HCT116 (cell line): ENCODE measurements around the gene NPTX1. TPM values are rescaled to one million over a fixed set of nuclear protein-coding genes. Genes with fewer than 3 reads are reported as not detected.

Source experiments
- ATAC-seq: fragments of 200-7000 bp; cut with Tn5 transposase; 2 replicates; pipeline ENCODE4 v1.9.1; 2020; ENCODE audit warnings: mild to moderate bottlenecking, moderate library complexity
- BruUV-seq: library from RNA; stranded (reverse); fragments of 400-500 nt; replicated peaks from 2 replicates; lab custom pipeline; 2021; lab: Mats Ljungman, UMichigan
- CTCF ChIA-PET: fragments of 300-600 bp; sonication (Branson Sonifier 250); formaldehyde crosslinking; loops from one replicate; lab custom pipeline; 2021; ENCODE audit warnings: antibody characterized with exemption; lab: Charles Lee
- POLR2A ChIA-PET: fragments of 300-600, 350-600 bp; sonication (Branson Sonifier 250); formaldehyde crosslinking; loops from one replicate; lab custom pipeline; 2021; ENCODE audit warnings: antibody characterized with exemption; lab: Charles Lee
- RAD21 ChIA-PET, 2 experiments: fragments of 300-600 bp; sonication (Branson Sonifier 250); formaldehyde crosslinking; loops; one replicate each; lab custom pipeline; 2023; ENCODE audit warnings: low total read pairs in 2 of 2; ENCODE audit not compliant: uncharacterized antibody in 2 of 2, unreplicated experiment in 2 of 2, low non-redundant PET in 1 of 2; lab: Charles Lee
- DNase-seq: peaks from one replicate; pipeline ENCODE4 v3.0.0-alpha.2; 2010; ENCODE audit warnings: low read depth, low spot score
- H2AFZ ChIP-seq: fragments of 200-600 bp; shearing (Covaris generic), sonication (generic); 2 replicates; pipeline ENCODE4 v1.6.1; 2017; ENCODE audit warnings: low read depth, mixed run types, mixed read lengths, antibody characterized with exemption, low read length; ENCODE audit not compliant: poor library complexity, severe bottlenecking
- H3K27ac ChIP-seq: 2 replicates; pipeline ENCODE4 v1.5.1; 2012; ENCODE audit warnings: low read depth, low read length
- H3K27me3 ChIP-seq: fragments of 200-600 bp; sonication (generic); 2 replicates; pipeline ENCODE4 v1.6.1; 2016; ENCODE audit warnings: mixed run types, low read length, mixed read lengths; ENCODE audit not compliant: insufficient read depth
- H3K36me3 ChIP-seq, 2 experiments: fragments of 200-500 bp in 1 of 2; fragments of 200-600 bp in 1 of 2; sonication (Bioruptor generic) in 1 of 2; sonication (generic) in 1 of 2; 2 replicates each; pipeline versions ENCODE4 v1.5.1 to v1.6.1; 2014 to 2016; ENCODE audit warnings: low read length in 2 of 2, inconsistent platforms in 1 of 2, mixed read lengths in 1 of 2, mixed run types in 1 of 2; ENCODE audit not compliant: insufficient read depth in 2 of 2, control insufficient read depth in 1 of 2
- H3K4me1 ChIP-seq, 2 experiments: fragments of 200-600 bp in 1 of 2; sonication (generic) in 1 of 2; 2 replicates each; pipeline versions ENCODE4 v1.5.1 to v1.6.1; 2012 to 2017; ENCODE audit warnings: low read length in 2 of 2, inconsistent platforms in 1 of 2, mild to moderate bottlenecking in 1 of 2, mixed read lengths in 1 of 2, mixed run types in 1 of 2, moderate library complexity in 1 of 2; ENCODE audit not compliant: insufficient read depth in 2 of 2, control insufficient read depth in 1 of 2
- H3K4me2 ChIP-seq: fragments of 200-600 bp; sonication (generic); 2 replicates; pipeline ENCODE4 v1.6.1; 2017; ENCODE audit warnings: mixed run types, low read length, mixed read lengths
- H3K4me3 ChIP-seq, 2 experiments: fragments of 200-600 bp in 1 of 2; sonication (generic) in 1 of 2; replicated peaks in 1 of 2; 2 replicates each; pipeline ENCODE4 v1.5.1; 2011 to 2016; ENCODE audit warnings: low read length in 2 of 2, control low read depth in 1 of 2, low read depth in 1 of 2, mild to moderate bottlenecking in 1 of 2, mixed read lengths in 1 of 2, mixed run types in 1 of 2
- H3K79me2 ChIP-seq: fragments of 200-600 bp; sonication (generic); 2 replicates; pipeline ENCODE4 v1.6.1; 2017; ENCODE audit warnings: mild to moderate bottlenecking, mixed run types, low read length, moderate library complexity, mixed read lengths; ENCODE audit not compliant: insufficient read depth
- H3K9ac ChIP-seq: fragments of 200-600 bp; sonication (generic); 2 replicates; pipeline ENCODE4 v1.6.1; 2016; ENCODE audit warnings: low read length, mixed read lengths
- H3K9me2 ChIP-seq: fragments of 200-600 bp; sonication (generic), shearing (Covaris generic); 2 replicates; pipeline ENCODE4 v1.6.1; 2017; ENCODE audit warnings: mixed run types, mild to moderate bottlenecking, moderate library complexity; ENCODE audit not compliant: insufficient read depth
- H3K9me3 ChIP-seq, 2 experiments: fragments of 200-500 bp in 1 of 2; fragments of 200-600 bp in 1 of 2; sonication (Bioruptor generic) in 1 of 2; sonication (generic) in 1 of 2; 2 replicates each; pipeline ENCODE4 v1.6.1; 2014 to 2017; ENCODE audit warnings: low read length in 2 of 2, mixed read lengths in 2 of 2, inconsistent platforms in 1 of 2, low read depth in 1 of 2, mild to moderate bottlenecking in 1 of 2, mixed run types in 1 of 2, moderate library complexity in 1 of 2; ENCODE audit not compliant: control insufficient read depth in 1 of 2, insufficient read depth in 1 of 2
- H4K20me1 ChIP-seq: fragments of 200-600 bp; sonication (generic), shearing (Covaris generic); 2 replicates; pipeline ENCODE4 v1.6.1; 2017; ENCODE audit warnings: mixed run types, mild to moderate bottlenecking, moderate library complexity; ENCODE audit not compliant: insufficient read depth
- CBX3 ChIP-seq: IDR thresholded peaks from 2 replicates; pipeline ENCODE4 v1.6.1; 2012; ENCODE audit warnings: low read depth
- CEBPB ChIP-seq: IDR thresholded peaks from 2 replicates; pipeline ENCODE4 v1.6.1; 2012; ENCODE audit warnings: low read depth
- EZH2 ChIP-seq: fragments of 200-600 bp; sonication (generic); IDR thresholded peaks from 2 replicates; pipeline ENCODE4 v1.6.1; 2017; ENCODE audit warnings: antibody characterized with exemption, mixed run types
- FOSL1 ChIP-seq: IDR thresholded peaks from 2 replicates; pipeline ENCODE4 v1.6.1; 2012; ENCODE audit warnings: low read depth
- POLR2A ChIP-seq: IDR thresholded peaks from 2 replicates; pipeline ENCODE4 v1.7.0; 2011; ENCODE audit warnings: borderline replicate concordance; ENCODE audit not compliant: insufficient read depth, insufficient read length; ENCODE audit errors: extremely low read depth
- RAD21 ChIP-seq: IDR thresholded peaks from 2 replicates; pipeline ENCODE4 v1.6.1; 2012; ENCODE audit warnings: low read depth, mild to moderate bottlenecking
- SP1 ChIP-seq: IDR thresholded peaks from 2 replicates; pipeline ENCODE4 v1.6.1; 2012; ENCODE audit warnings: low read depth
- TCF7L2 ChIP-seq: IDR thresholded peaks from 2 replicates; pipeline ENCODE4 v1.7.0; 2011; ENCODE audit warnings: borderline replicate concordance, inconsistent platforms; ENCODE audit not compliant: insufficient read depth, insufficient read length; ENCODE audit errors: extremely low read depth
- intact Hi-C: fragments of 100-400 bp; cut with micrococcal nuclease; formaldehyde crosslinking; loops from 2 replicates; pipeline ENCODE4 v1.10.0; 2022
- total RNA-seq: library from RNA; stranded (reverse); gene quantifications from one replicate; pipeline ENCODE4 v1.2.1, GENCODE V29; 2021; ENCODE audit not compliant: unreplicated experiment
- TF ChIP-seq, protein P1 (sequence below): IDR thresholded peaks from 2 replicates; pipeline ENCODE4 v1.6.1; 2012; ENCODE audit warnings: low read depth

Gene NPTX1
- total RNA-seq, 1 experiment from 2014 or later: 0.15 TPM

DNA sequence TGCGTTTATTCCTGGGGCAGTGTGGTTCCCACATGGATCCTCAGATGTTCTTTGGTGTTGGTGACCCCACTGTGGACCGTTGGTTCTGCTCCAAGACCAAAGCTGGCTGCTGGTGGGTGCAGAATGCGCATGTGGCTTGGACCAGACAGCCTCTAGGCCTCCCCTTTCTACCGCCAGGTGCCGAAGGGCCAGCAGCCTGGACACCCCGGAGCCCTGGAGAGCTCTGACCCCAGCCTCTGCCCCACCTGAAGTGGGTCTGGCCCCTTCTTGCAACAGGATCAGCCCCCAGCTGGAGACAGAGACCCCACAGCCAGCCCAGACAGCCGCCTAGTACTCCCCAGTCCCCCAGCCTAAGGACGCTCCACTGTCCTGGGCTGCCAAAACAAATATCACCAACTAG is 18.4 kb downstream of the NPTX1 start:
- peaks cover 11 to 40% of the 10 kb centered on the region in 2 experiments; a peak in 3 of 4 replicates for H3K4me1 ChIP-seq
- ATAC-seq (no peak), DNase-seq (no peak)
- no peak overlapping the region for H3K4me3 ChIP-seq
- 0 out of 2 replicates have a peak overlapping the region, but pooled peaks have one; percentile 23 for H3K4me2 ChIP-seq
- no peak overlapping the region for H2AFZ ChIP-seq
- no peaks in the 10 kb centered on the region for H3K27me3 ChIP-seq
- BruUV-seq: no TSS peak
- H3K27ac ChIP-seq: no peak overlapping the region
- POLR2A ChIA-PET: no interaction called here
- no peaks in the 10 kb centered on the region for H3K9me2 ChIP-seq
- no peaks in the 10 kb centered on the region for H3K79me2 ChIP-seq
- H3K9ac ChIP-seq: no peak overlapping the region
- no peaks in the 10 kb centered on the region for H3K9me3 ChIP-seq
- H3K36me3 ChIP-seq: no peaks in the 10 kb centered on the region
- RAD21 ChIA-PET: no interaction called here
- CTCF ChIA-PET: no interaction called here
- intact Hi-C loops: loop anchor here (10.0 kb wide), 2 partner anchors 117 to 437 kb away; no protein-coding TSS in a partner anchor
- TF ChIP-seq CEBPB (no peak), EZH2 (no peak), TCF7L2 (no peak), RAD21 (no peak), FOSL1 (no peak), SP1 (no peak), POLR2A (no peak), CBX3 (no peak)
- TF ChIP-seq, protein P1, sequence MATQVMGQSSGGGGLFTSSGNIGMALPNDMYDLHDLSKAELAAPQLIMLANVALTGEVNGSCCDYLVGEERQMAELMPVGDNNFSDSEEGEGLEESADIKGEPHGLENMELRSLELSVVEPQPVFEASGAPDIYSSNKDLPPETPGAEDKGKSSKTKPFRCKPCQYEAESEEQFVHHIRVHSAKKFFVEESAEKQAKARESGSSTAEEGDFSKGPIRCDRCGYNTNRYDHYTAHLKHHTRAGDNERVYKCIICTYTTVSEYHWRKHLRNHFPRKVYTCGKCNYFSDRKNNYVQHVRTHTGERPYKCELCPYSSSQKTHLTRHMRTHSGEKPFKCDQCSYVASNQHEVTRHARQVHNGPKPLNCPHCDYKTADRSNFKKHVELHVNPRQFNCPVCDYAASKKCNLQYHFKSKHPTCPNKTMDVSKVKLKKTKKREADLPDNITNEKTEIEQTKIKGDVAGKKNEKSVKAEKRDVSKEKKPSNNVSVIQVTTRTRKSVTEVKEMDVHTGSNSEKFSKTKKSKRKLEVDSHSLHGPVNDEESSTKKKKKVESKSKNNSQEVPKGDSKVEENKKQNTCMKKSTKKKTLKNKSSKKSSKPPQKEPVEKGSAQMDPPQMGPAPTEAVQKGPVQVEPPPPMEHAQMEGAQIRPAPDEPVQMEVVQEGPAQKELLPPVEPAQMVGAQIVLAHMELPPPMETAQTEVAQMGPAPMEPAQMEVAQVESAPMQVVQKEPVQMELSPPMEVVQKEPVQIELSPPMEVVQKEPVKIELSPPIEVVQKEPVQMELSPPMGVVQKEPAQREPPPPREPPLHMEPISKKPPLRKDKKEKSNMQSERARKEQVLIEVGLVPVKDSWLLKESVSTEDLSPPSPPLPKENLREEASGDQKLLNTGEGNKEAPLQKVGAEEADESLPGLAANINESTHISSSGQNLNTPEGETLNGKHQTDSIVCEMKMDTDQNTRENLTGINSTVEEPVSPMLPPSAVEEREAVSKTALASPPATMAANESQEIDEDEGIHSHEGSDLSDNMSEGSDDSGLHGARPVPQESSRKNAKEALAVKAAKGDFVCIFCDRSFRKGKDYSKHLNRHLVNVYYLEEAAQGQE: no peak
- no peaks in the 10 kb centered on the region for H4K20me1 ChIP-seq
